GM19193 (cell line): ENCODE results near the gene CDC42BPB.

Experiments
- POLR2A ChIP-seq: IDR thresholded peaks from 4 replicates; pipeline ENCODE4 v1.6.1; 2011; ENCODE audit not compliant: insufficient read depth, insufficient read length; ENCODE audit errors: extremely low read depth

The CDC42BPB gene

GRCh38 chr14:103087343-103087835 lies 30.0 kb upstream of the CDC42BPB start:
- no peak for TF ChIP-seq POLR2A

DNA sequence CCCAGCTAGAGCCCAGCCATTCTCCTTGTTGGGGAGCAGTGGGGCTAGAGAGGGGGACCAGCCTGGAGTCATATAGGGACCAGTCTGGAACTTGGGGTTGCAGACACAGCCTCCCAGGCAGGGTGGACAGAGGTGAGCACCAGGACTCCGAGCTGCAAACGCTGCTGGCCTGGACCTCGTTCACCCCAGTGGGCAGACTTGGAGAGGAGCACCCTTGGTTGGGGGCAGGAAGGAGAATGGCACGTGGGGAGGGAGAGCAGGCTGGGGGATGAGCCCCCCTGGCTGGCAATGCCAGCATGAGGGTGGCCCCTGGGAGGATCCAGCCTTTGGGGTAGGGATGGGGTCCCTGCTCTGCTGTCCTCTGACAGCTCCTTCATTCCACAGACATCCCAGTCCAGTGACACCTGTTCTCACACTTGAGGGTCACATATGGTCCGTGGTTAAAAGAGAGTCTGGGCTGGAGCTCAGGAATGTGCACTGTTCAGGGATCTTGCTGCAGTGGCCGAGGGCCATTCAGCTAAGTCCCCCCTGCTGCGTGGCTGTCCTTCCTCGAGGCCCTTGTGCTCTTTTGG lies 29.5 kb upstream of the CDC42BPB start:
- no peak for TF ChIP-seq POLR2A

DNA sequence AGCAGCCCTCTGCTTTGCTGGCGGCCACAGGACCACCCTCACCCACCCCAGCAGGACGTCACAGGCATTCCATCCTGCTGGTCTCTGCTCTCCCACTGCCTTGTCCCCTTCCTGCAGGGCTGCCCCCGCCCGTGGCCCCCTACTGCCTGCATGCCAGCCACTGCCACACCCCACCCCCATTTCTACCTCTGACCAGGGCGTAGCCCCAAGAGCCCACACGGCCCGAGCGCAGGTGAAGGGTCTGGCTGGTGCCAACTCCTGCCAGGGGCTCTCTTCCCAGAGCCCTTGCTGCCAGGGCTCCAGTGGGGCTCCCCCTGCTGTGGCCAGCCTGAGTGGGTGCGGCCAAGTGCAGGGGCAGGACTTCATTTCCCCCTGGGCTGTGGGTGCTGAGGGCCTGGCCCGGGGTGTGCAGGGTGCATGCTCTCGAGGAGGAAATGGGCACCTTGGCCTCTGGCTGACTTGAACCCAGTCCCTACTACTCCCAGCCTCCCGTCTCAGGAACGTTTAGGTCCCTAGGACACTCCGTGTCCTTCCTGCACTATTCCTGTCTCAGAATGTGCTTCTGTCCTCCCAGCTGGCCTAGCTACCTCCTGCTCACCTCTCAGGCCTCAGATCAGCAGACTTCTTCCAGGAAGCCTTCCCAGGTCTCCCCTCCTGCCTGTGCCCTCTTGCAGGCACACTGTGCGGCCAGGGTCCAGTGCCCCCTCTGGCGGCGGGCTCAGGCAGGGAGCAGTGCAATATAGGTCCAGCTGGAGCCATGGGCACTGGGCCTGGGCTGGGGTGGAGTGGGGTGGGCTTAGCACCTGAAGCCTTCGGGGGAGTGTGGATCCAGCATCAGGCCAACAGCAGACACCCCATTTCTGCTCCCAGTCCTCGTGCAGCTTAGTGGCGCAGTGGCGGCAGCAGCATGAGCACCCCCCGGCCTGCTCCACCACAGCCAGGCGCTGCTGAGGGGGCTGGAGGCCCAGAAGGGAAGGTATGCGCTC lies 28.1 kb upstream of the CDC42BPB start:
- no peak for TF ChIP-seq POLR2A

GRCh38 chr14:103084021-103084919 lies 26.9 kb upstream of the CDC42BPB start, which contains the start of gene LBHD2:
TSS of gene LBHD2 (plus strand) at chr14:103084210. CDS start at chr14:103086013, 1,803 bp downstream.
- no peak for TF ChIP-seq POLR2A

DNA sequence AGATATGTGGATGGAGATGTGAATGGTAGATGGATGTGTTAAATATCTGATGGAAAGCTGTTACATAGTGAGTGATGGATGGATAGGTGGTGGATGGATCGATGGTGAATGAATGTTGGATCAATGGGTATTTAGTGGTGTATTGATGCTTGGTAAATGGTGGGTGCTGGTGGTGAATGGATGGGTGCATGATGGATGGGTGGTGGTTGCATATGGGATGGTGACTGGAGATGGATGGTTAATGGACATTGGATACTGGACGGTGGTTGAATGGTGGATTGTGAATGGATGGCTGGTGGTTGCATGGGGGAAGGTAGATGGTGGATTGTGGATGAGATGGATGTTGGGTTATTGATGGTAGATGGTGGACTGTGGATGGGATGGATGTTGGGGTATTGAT lies 24.6 kb upstream of the CDC42BPB start:
- TF ChIP-seq POLR2A: no peak

DNA sequence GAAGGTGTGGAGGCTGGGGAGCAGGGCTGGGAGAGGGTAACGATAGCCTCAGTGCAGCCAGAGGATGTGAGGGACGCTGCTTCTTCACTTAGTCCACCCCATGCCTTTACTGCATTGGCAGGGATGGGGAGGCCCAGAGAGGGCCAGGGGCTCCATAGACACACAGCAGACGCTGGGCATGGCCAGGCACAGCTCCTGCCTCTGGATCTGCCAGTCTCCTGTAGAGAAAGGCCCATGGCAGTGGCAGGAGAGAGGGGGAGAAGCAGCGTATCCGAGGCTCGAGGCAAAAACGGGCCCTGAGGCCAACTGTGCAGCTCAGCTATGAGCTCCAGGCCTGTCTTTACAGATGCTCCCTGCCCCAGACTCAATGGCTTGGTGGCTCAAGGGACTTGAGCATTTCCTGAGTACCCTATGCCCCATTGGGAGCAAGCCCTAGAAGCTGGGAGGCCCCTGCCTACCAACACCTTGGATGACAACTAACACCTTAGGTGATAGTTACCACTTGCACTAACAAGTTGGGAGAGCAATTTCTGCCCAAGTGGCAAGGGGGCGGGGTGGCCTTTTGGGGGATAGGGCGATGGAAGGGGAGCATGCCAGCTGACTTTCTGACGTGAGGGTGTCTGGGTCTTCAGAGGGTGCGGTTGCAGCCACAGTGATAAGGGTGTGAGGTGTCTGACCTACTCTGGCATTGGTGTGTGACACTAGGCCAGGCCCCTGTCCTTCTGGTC lies 21.7 kb upstream of the CDC42BPB start:
- no peak for TF ChIP-seq POLR2A

DNA sequence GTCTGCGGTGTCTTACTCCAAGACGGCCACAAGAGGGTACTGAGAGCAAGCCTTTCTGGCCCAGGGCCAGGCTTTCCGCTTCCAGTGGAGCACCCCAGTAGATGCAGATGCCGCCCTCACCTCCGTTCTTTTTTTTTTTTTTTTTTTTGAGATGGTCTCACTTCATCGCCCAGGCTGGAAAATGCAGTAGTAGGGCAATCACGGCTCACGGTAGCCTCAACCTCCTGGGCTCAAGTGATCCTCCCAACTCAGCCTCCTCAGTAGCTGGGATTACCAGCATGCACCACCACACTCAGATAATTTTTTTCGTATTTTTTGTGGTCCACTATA lies 21.0 kb upstream of the CDC42BPB start:
- TF ChIP-seq POLR2A: no peak

DNA sequence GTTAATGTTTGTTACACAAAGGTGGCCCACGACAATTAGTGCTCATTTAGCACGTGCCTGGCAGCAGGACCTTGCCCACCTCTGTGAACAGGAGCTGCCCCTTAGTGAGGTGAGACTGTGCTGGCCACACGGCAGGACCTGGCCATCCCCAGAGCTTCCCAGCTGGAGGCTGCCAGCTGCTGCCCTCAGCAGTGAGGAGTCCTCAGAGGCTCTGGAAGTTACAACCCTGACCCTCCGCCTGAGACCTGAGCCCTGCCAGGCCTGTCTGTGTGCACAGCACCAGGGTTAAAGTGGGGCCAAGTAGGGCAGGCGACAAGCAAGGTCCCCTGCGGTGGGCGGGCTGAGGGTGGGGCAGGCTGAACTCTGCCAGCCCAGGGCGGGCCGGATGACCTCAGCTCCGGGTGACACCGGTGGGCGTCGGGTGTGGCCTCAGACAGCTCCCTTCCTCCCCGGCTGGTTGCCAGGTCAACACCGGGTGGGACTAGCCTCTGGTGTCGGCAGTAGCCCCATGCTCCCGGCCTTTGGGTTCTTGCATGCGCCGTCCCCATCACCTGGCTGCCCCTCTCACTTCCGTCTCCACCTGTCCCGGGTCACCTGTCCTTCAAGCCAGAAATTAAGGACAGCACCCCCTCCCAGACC lies 17.5 kb upstream of the CDC42BPB start:
- TF ChIP-seq POLR2A: no peak

- no peak for TF ChIP-seq POLR2A
Measured at GRCh38 chr14:103073876-103074728, 16.8 kb upstream of the CDC42BPB start.

DNA sequence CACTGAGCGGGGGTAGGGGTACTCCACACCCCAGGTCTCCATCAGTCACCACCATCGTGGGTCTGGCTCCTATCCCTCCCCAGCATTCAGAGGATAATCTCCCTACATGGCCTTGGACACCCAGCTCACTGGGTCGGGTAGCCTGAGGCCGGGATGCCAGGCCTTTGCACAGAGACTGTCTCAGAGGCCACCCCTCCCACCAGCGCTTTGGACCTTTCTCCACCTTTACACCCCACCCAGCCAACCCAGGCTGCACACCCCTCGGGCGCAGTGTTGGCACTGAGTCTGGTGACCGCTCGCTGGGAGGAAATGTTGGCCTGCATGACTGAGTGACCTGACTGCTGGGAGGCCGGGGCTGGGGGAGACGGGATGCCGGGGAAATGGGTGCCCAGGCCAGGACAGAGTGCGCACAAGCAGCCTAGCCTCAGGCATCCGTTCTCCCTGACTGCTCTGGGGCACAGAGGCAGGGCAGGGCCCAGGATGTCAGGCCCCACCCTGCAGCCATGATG lies 16.1 kb upstream of the CDC42BPB start:
- no peak for TF ChIP-seq POLR2A

GRCh38 chr14:103072595-103073366 lies 15.4 kb upstream of the CDC42BPB start:
- TF ChIP-seq POLR2A: no peak
